ENCODE results near the gene HABP2. TPM values are rescaled to one million over a fixed set of nuclear protein-coding genes. Genes with fewer than 3 reads are reported as not detected.
A peak's percentile ranks its signal among the peaks of the same experiment; 100 is the strongest.

HABP2 gene
- total RNA-seq, 4 donors from 2014 or later: 0.15 to 5.6 (median 0.41) TPM; not detected in 1

DNA sequence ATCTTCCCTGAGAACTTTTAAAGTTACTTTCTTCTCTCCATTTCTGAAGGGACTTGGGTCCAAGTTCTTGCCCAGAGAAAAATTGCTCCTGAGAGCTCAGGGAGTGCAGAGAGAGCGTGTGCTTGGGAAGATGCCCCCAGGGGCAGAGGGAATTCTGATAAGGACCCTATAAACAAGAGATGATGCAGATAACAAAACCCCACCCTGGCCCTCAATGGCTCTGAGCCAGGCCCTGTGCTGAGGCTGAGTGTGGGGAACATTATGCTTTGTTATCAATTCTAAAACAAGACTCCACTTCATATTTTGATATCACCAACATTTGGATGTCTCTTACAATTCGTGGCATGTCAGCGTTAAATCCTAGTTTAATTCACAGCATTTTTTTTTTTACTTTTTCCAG is 34.4 kb upstream of the HABP2 start:
- Histone ChIP-seq H3K27ac (no peak overlapping the region), H3K4me3 (no peak overlapping the region), H3K27me3 (no peaks in the 10 kb centered on the region), H3K9me3 (no peaks in the 10 kb centered on the region), H3K36me3 (no peaks in the 10 kb centered on the region), H3K4me1 (peaks cover 0 to 4% of the 10 kb centered on the region in 2 donors)
- intact Hi-C loops (cut with DNase I; ENCODE audit: low total_unique reads): no loop called here
- TF ChIP-seq, protein P1, sequence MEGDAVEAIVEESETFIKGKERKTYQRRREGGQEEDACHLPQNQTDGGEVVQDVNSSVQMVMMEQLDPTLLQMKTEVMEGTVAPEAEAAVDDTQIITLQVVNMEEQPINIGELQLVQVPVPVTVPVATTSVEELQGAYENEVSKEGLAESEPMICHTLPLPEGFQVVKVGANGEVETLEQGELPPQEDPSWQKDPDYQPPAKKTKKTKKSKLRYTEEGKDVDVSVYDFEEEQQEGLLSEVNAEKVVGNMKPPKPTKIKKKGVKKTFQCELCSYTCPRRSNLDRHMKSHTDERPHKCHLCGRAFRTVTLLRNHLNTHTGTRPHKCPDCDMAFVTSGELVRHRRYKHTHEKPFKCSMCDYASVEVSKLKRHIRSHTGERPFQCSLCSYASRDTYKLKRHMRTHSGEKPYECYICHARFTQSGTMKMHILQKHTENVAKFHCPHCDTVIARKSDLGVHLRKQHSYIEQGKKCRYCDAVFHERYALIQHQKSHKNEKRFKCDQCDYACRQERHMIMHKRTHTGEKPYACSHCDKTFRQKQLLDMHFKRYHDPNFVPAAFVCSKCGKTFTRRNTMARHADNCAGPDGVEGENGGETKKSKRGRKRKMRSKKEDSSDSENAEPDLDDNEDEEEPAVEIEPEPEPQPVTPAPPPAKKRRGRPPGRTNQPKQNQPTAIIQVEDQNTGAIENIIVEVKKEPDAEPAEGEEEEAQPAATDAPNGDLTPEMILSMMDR (IDR thresholded peaks at IDR 0.05): no peak
- no peak for TF ChIP-seq POLR2A (IDR thresholded peaks at IDR 0.05)
- no peak for DNase-seq

DNA sequence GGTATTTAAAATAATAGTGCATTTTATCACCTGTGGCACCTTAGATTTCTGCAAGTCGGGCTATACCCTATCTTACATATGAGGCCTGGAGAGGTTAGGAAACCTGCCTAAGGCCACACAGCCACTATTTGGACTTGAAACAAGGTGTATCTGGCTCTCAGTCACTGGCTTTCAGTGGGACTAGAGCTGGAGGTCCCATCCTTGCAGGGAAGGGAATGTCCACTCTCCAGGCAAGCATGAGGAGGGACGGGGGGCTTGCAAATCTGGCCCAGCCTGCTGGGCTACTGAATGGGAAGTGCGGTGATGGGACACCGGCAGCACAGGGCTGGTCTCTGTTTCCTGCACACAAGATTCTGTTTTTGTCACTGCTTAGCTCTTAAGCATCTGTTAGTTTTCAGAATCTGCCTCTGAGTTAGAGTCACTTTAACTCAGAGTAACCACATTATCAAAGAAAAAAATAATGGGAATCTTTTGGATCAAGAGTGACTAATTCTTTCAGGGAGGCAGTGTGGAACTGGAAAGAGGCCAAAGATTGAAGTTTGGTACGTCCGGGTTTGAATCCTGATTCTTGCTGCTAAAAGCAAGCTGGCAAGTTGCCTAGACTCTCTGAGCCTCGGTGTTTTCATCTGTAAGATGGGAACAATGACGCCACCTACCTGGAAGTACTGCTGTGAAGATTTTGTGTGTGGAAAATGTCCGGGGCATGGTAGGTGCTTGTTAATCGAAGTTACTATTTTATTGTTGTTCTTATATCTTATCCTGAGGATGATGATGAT is 33.8 kb upstream of the HABP2 start:
- Histone ChIP-seq H3K4me1 (peaks cover 0 to 4% of the 10 kb centered on the region in 2 donors), H3K4me3 (no peak overlapping the region), H3K9me3 (no peaks in the 10 kb centered on the region), H3K27ac (no peak overlapping the region), H3K27me3 (no peaks in the 10 kb centered on the region), H3K36me3 (no peaks in the 10 kb centered on the region)
- intact Hi-C loops (cut with DNase I; ENCODE audit: low total_unique reads): no loop called here
- TF ChIP-seq, protein P1 (IDR thresholded peaks at IDR 0.05): no peak
- no peak for TF ChIP-seq POLR2A (IDR thresholded peaks at IDR 0.05)
- no peak for DNase-seq

DNA sequence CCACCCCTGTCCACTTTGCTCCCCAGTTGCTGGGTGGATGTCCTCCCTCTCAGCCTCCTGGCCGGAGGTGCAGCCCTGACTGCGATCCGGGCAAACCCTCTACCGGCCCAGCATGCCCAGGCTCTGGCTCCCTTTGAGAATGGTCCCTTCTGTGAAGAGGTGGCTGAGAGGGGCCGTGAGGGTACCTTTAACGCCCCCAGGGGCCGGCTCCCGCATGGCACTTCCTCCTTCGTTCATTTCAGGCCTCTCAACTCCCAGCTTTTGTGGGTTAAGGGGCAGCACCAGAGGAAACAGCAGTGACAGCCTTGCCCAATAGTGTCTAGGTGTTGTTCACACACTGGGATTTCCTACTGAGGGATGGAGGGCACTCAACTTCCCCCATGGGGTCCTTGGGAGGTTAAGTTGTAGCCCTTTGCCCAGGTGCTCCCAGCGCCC is 33.2 kb upstream of the HABP2 start:
- H3K4me3 ChIP-seq: no peak overlapping the region
- H3K4me1 ChIP-seq: peaks cover 0 to 4% of the 10 kb centered on the region in 2 donors
- no peak for DNase-seq
- TF ChIP-seq, protein P1 (IDR thresholded peaks at IDR 0.05): no peak
- TF ChIP-seq POLR2A (IDR thresholded peaks at IDR 0.05): no peak
- intact Hi-C loops (cut with DNase I; ENCODE audit: low total_unique reads): no loop called here
- no peak overlapping the region for H3K27ac ChIP-seq
- H3K9me3 ChIP-seq: no peaks in the 10 kb centered on the region
- H3K27me3 ChIP-seq: no peaks in the 10 kb centered on the region
- H3K36me3 ChIP-seq: no peaks in the 10 kb centered on the region

DNA sequence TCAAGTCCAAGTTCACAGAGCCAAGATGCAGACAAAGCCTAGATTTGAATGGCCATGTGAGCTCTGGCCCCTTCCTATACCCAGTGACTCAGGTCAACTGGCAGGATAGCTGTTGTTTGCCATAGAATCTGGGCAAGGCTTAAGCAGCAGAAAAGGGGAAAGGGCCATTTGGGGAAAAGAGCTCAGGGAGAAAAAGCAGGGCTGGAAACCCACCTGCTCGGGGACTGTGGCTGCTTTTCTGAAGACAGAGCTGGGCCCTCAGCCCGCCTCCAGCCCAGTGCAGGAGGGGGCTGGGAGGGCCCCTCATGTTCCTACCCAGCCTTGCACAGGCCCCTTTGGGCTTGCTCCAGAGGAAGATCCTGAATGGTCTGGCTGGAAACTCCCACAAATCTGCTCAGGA is 32.6 kb upstream of the HABP2 start:
- Histone ChIP-seq H3K36me3 (no peaks in the 10 kb centered on the region), H3K27ac (peak overlapping the region in 1 of 2 donors; percentile 19)

More for the DNA sequence above, 32.6 kb upstream of the HABP2 start:
- Histone ChIP-seq H3K4me3 (no peak overlapping the region), H3K9me3 (no peaks in the 10 kb centered on the region), H3K27me3 (no peaks in the 10 kb centered on the region), H3K4me1 (peaks cover 0 to 4% of the 10 kb centered on the region in 2 donors)
- TF ChIP-seq, protein P1 (IDR thresholded peaks at IDR 0.05): no peak
- no peak for TF ChIP-seq POLR2A (IDR thresholded peaks at IDR 0.05)
- intact Hi-C loops (cut with DNase I; ENCODE audit: low total_unique reads): no loop called here
- DNase-seq: no peak

Measured in uterus (tissue), 4 donors.